ENCODE measurements around the gene ZNF543.

The ZNF543 gene

GRCh38 chr19:57282011-57282643 is 38.1 kb upstream of the ZNF543 start:
- Histone ChIP-seq H2BK5ac (ENCODE audit: low read depth, low read length, poor library complexity, severe bottlenecking) (no peak overlapping the region), H2AFZ (ENCODE audit: low read depth, low read length) (no peak overlapping the region), H3K4me1 (ENCODE audit: control insufficient read depth, insufficient read depth, low read depth, low read length) (peaks cover 19% of the 10 kb centered on the region), H3K27ac (ENCODE audit: low read length, poor library complexity, severe bottlenecking) (no peak overlapping the region), H4K91ac (ENCODE audit: low read length) (no peak overlapping the region), H3K14ac (ENCODE audit: low read length in 2 of 2) (no peak overlapping the region), H3K79me1 (replicated peaks; ENCODE audit: low read length, poor library complexity, severe bottlenecking) (peaks cover 3% of the 10 kb centered on the region), H3K4me3 (ENCODE audit: insufficient read depth in 1 of 2, low read depth in 1 of 2, low read length in 2 of 2) (peak overlapping the region in 1 of 2 experiments; percentile 98), H3K27me3 (ENCODE audit: control insufficient read depth in 1 of 2, insufficient read depth in 1 of 2, low read length in 2 of 2) (no peaks in the 10 kb centered on the region), H3K36me3 (ENCODE audit: control insufficient read depth in 1 of 2, insufficient read depth in 2 of 2, low read depth in 1 of 2, low read length in 2 of 2) (peaks cover 23 to 44% of the 10 kb centered on the region in 2 experiments), H3K23ac (ENCODE audit: low read length in 2 of 2) (no peak overlapping the region), H2BK12ac (ENCODE audit: low read length in 2 of 2) (no peak overlapping the region), H3K4ac (ENCODE audit: low read depth in 1 of 2, low read length in 2 of 2) (no peak overlapping the region), H3K4me2 (ENCODE audit: low read length, poor library complexity, severe bottlenecking) (peak overlapping the region; percentile 54), H3K9ac (ENCODE audit: low read length) (peak overlapping the region; percentile 99), H2BK15ac (ENCODE audit: low read depth, poor library complexity, severe bottlenecking) (no peak overlapping the region), H3K9me3 (ENCODE audit: control insufficient read depth, low read length) (no peaks in the 10 kb centered on the region), H4K8ac (ENCODE audit: low read length) (no peak overlapping the region), H2AK5ac (ENCODE audit: low read length, severe bottlenecking) (peak overlapping the region; percentile 26), H3K18ac (ENCODE audit: low read depth in 1 of 2, low read length in 2 of 2) (no peak overlapping the region), H2BK120ac (ENCODE audit: low read depth, low read length) (no peak overlapping the region)
- DNase-seq: no peak
- WGBS: 94% methylated on average over 5 of the region's 5 CpGs

GRCh38 chr19:57288373-57288772 is 31.9 kb upstream of the ZNF543 start:
- no peak overlapping the region for H2AK5ac ChIP-seq (ENCODE audit: low read length, severe bottlenecking)
- peaks cover 13% of the 10 kb centered on the region for H3K79me1 ChIP-seq (replicated peaks; ENCODE audit: low read length, poor library complexity, severe bottlenecking)
- H3K14ac ChIP-seq (ENCODE audit: low read length in 2 of 2): no peak overlapping the region
- H3K18ac ChIP-seq (ENCODE audit: low read depth in 1 of 2, low read length in 2 of 2): no peak overlapping the region
- H3K4me1 ChIP-seq (ENCODE audit: control insufficient read depth, insufficient read depth, low read depth, low read length): peaks cover 4% of the 10 kb centered on the region
- no peak overlapping the region for H3K27ac ChIP-seq (ENCODE audit: low read length, poor library complexity, severe bottlenecking)
- H3K4ac ChIP-seq (ENCODE audit: low read depth in 1 of 2, low read length in 2 of 2): no peak overlapping the region
- H4K8ac ChIP-seq (ENCODE audit: low read length): no peak overlapping the region
- peaks cover 64 to 96% of the 10 kb centered on the region in 2 experiments for H3K36me3 ChIP-seq (ENCODE audit: control insufficient read depth in 1 of 2, insufficient read depth in 2 of 2, low read depth in 1 of 2, low read length in 2 of 2)
- 99% methylated on average over 2 of the region's 4 CpGs for WGBS
- H2BK15ac ChIP-seq (ENCODE audit: low read depth, poor library complexity, severe bottlenecking): no peak overlapping the region
- peaks cover 30% of the 10 kb centered on the region for H3K9me3 ChIP-seq (ENCODE audit: control insufficient read depth, low read length)
- no peak overlapping the region for H2AFZ ChIP-seq (ENCODE audit: low read depth, low read length)
- no peak for DNase-seq
- H3K4me2 ChIP-seq (ENCODE audit: low read length, poor library complexity, severe bottlenecking): no peak overlapping the region
- no peaks in the 10 kb centered on the region for H3K27me3 ChIP-seq (ENCODE audit: control insufficient read depth in 1 of 2, insufficient read depth in 1 of 2, low read length in 2 of 2)
- H2BK12ac ChIP-seq (ENCODE audit: low read length in 2 of 2): no peak overlapping the region
- H2BK120ac ChIP-seq (ENCODE audit: low read depth, low read length): no peak overlapping the region
- no peak overlapping the region for H3K9ac ChIP-seq (ENCODE audit: low read length)
- no peak overlapping the region for H4K91ac ChIP-seq (ENCODE audit: low read length)
- H3K4me3 ChIP-seq (ENCODE audit: insufficient read depth in 1 of 2, low read depth in 1 of 2, low read length in 2 of 2): no peak overlapping the region
- H2BK5ac ChIP-seq (ENCODE audit: low read depth, low read length, poor library complexity, severe bottlenecking): no peak overlapping the region
- H3K23ac ChIP-seq (ENCODE audit: low read length in 2 of 2): no peak overlapping the region

DNA sequence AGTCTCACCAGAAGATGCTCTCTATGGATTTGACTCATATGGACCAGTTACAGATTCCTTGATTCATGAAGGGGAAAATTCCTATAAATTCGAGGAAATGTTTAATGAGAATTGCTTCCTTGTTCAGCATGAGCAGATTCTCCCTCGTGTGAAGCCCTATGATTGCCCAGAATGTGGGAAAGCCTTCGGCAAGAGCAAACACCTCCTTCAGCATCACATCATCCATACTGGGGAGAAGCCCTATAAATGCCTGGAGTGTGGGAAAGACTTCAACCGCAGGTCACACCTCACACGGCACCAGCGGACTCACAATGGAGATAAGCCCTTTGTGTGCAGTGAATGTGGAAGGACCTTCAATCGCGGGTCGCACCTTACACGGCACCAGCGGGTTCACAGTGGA is 29.3 kb upstream of the ZNF543 start:
- Histone ChIP-seq H3K27me3 (ENCODE audit: control insufficient read depth in 1 of 2, insufficient read depth in 1 of 2, low read length in 2 of 2) (no peaks in the 10 kb centered on the region), H2AFZ (ENCODE audit: low read depth, low read length) (no peak overlapping the region), H3K23ac (ENCODE audit: low read length in 2 of 2) (no peak overlapping the region), H4K91ac (ENCODE audit: low read length) (no peak overlapping the region), H3K9me3 (ENCODE audit: control insufficient read depth, low read length) (peaks cover 51% of the 10 kb centered on the region), H2AK5ac (ENCODE audit: low read length, severe bottlenecking) (no peak overlapping the region), H3K4me1 (ENCODE audit: control insufficient read depth, insufficient read depth, low read depth, low read length) (no peaks in the 10 kb centered on the region), H3K4ac (ENCODE audit: low read depth in 1 of 2, low read length in 2 of 2) (no peak overlapping the region), H3K18ac (ENCODE audit: low read depth in 1 of 2, low read length in 2 of 2) (no peak overlapping the region), H3K14ac (ENCODE audit: low read length in 2 of 2) (no peak overlapping the region), H2BK5ac (ENCODE audit: low read depth, low read length, poor library complexity, severe bottlenecking) (no peak overlapping the region), H4K8ac (ENCODE audit: low read length) (no peak overlapping the region), H3K79me1 (replicated peaks; ENCODE audit: low read length, poor library complexity, severe bottlenecking) (peaks cover 15% of the 10 kb centered on the region), H2BK12ac (ENCODE audit: low read length in 2 of 2) (no peak overlapping the region), H3K27ac (ENCODE audit: low read length, poor library complexity, severe bottlenecking) (no peak overlapping the region), H3K4me3 (ENCODE audit: insufficient read depth in 1 of 2, low read depth in 1 of 2, low read length in 2 of 2) (peak overlapping the region in 1 of 2 experiments; percentile 24), H3K4me2 (ENCODE audit: low read length, poor library complexity, severe bottlenecking) (no peak overlapping the region), H3K36me3 (ENCODE audit: control insufficient read depth in 1 of 2, insufficient read depth in 2 of 2, low read depth in 1 of 2, low read length in 2 of 2) (peaks cover 46 to 98% of the 10 kb centered on the region in 2 experiments), H2BK120ac (ENCODE audit: low read depth, low read length) (no peak overlapping the region), H3K9ac (ENCODE audit: low read length) (no peak overlapping the region), H2BK15ac (ENCODE audit: low read depth, poor library complexity, severe bottlenecking) (no peak overlapping the region)
- 99% methylated on average over 11 of the region's 11 CpGs for WGBS
- DNase-seq: no peak

- H3K27ac ChIP-seq (ENCODE audit: low read length, poor library complexity, severe bottlenecking): no peak overlapping the region
- no peak overlapping the region for H2BK12ac ChIP-seq (ENCODE audit: low read length in 2 of 2)
Measured at GRCh38 chr19:57292547-57292946, 27.7 kb upstream of the ZNF543 start.

More at GRCh38 chr19:57292547-57292946, 27.7 kb upstream of the ZNF543 start:
- WGBS: 100% methylated on average over 1 of the region's 1 CpG
- H3K4me2 ChIP-seq (ENCODE audit: low read length, poor library complexity, severe bottlenecking): no peak overlapping the region
- H3K23ac ChIP-seq (ENCODE audit: low read length in 2 of 2): no peak overlapping the region
- H4K8ac ChIP-seq (ENCODE audit: low read length): no peak overlapping the region
- H3K4me3 ChIP-seq (ENCODE audit: insufficient read depth in 1 of 2, low read depth in 1 of 2, low read length in 2 of 2): peak overlapping the region in 1 of 2 experiments; percentile 22
- H3K4ac ChIP-seq (ENCODE audit: low read depth in 1 of 2, low read length in 2 of 2): no peak overlapping the region
- H3K9me3 ChIP-seq (ENCODE audit: control insufficient read depth, low read length): peaks cover 51% of the 10 kb centered on the region
- no peak overlapping the region for H2AFZ ChIP-seq (ENCODE audit: low read depth, low read length)
- H3K79me1 ChIP-seq (replicated peaks; ENCODE audit: low read length, poor library complexity, severe bottlenecking): peaks cover 15% of the 10 kb centered on the region
- no peak overlapping the region for H2BK5ac ChIP-seq (ENCODE audit: low read depth, low read length, poor library complexity, severe bottlenecking)
- H3K4me1 ChIP-seq (ENCODE audit: control insufficient read depth, insufficient read depth, low read depth, low read length): no peaks in the 10 kb centered on the region
- no peak overlapping the region for H2AK5ac ChIP-seq (ENCODE audit: low read length, severe bottlenecking)
- H2BK15ac ChIP-seq (ENCODE audit: low read depth, poor library complexity, severe bottlenecking): no peak overlapping the region
- DNase-seq: no peak
- no peak overlapping the region for H3K18ac ChIP-seq (ENCODE audit: low read depth in 1 of 2, low read length in 2 of 2)
- H3K36me3 ChIP-seq (ENCODE audit: control insufficient read depth in 1 of 2, insufficient read depth in 2 of 2, low read depth in 1 of 2, low read length in 2 of 2): peaks cover 41 to 92% of the 10 kb centered on the region in 2 experiments
- H2BK120ac ChIP-seq (ENCODE audit: low read depth, low read length): no peak overlapping the region
- H3K9ac ChIP-seq (ENCODE audit: low read length): no peak overlapping the region
- no peak overlapping the region for H3K14ac ChIP-seq (ENCODE audit: low read length in 2 of 2)
- no peak overlapping the region for H4K91ac ChIP-seq (ENCODE audit: low read length)
- no peaks in the 10 kb centered on the region for H3K27me3 ChIP-seq (ENCODE audit: control insufficient read depth in 1 of 2, insufficient read depth in 1 of 2, low read length in 2 of 2)
